Muscle layer of colon (tissue), 2 donors: ENCODE results near the gene SF3B6.

Experiments
- H3K27ac ChIP-seq: one replicate; pipeline ENCODE4 v1.7.0; 2013; ENCODE audit warnings: low read depth, mild to moderate bottlenecking, low read length, moderate library complexity
- H3K27me3 ChIP-seq, 2 donors: one replicate each; pipeline ENCODE4 v1.7.0; 2013; ENCODE audit warnings: low read length in 2 of 2, mild to moderate bottlenecking in 2 of 2; ENCODE audit not compliant: insufficient read depth in 2 of 2, control insufficient read depth in 1 of 2
- H3K36me3 ChIP-seq: one replicate; pipeline ENCODE4 v1.7.0; 2013; ENCODE audit warnings: mild to moderate bottlenecking, low read length; ENCODE audit not compliant: insufficient read depth
- H3K4me1 ChIP-seq: one replicate; pipeline ENCODE4 v1.7.0; 2013; ENCODE audit warnings: mild to moderate bottlenecking, low read length; ENCODE audit not compliant: insufficient read depth
- H3K4me3 ChIP-seq, 2 donors: one replicate each; pipeline ENCODE4 v1.7.0; 2013; ENCODE audit warnings: low read length in 2 of 2, low read depth in 1 of 2, mild to moderate bottlenecking in 1 of 2, moderate library complexity in 1 of 2
- H3K9ac ChIP-seq: one replicate; pipeline ENCODE4 v1.7.0; 2013; ENCODE audit warnings: low read length
- H3K9me3 ChIP-seq: one replicate; pipeline ENCODE4 v1.7.0; 2013; ENCODE audit warnings: mild to moderate bottlenecking, low read length
- donor health status: abdominal sarcoma.
- donor health status: Adenocarcinoma of cecum.

SF3B6 gene

GRCh38 chr2:24024018-24024417 is 52.1 kb downstream of the SF3B6 start:
- Histone ChIP-seq H3K27me3 (no peaks in the 10 kb centered on the region), H3K9ac (no peak overlapping the region), H3K27ac (no peak overlapping the region), H3K9me3 (no peaks in the 10 kb centered on the region), H3K4me1 (no peaks in the 10 kb centered on the region), H3K4me3 (no peak overlapping the region), H3K36me3 (peaks cover 7% of the 10 kb centered on the region)

GRCh38 chr2:24022975-24023575 is 53.1 kb downstream of the SF3B6 start:
- Histone ChIP-seq H3K4me3 (no peak overlapping the region), H3K9ac (no peak overlapping the region), H3K4me1 (no peaks in the 10 kb centered on the region), H3K27me3 (no peaks in the 10 kb centered on the region), H3K9me3 (no peaks in the 10 kb centered on the region), H3K36me3 (peaks cover 4% of the 10 kb centered on the region), H3K27ac (no peak overlapping the region)

- Histone ChIP-seq H3K9me3 (no peaks in the 10 kb centered on the region), H3K9ac (no peak overlapping the region), H3K4me3 (no peak overlapping the region), H3K27me3 (no peaks in the 10 kb centered on the region), H3K27ac (no peak overlapping the region), H3K36me3 (peaks cover 4% of the 10 kb centered on the region), H3K4me1 (no peaks in the 10 kb centered on the region)
Measured at GRCh38 chr2:24022324-24022974, 53.7 kb downstream of the SF3B6 start.

GRCh38 chr2:24021122-24021998 is 54.8 kb downstream of the SF3B6 start:
- Histone ChIP-seq H3K27me3 (no peaks in the 10 kb centered on the region), H3K36me3 (peaks cover 4% of the 10 kb centered on the region), H3K9me3 (no peaks in the 10 kb centered on the region), H3K4me1 (no peaks in the 10 kb centered on the region), H3K27ac (no peak overlapping the region), H3K4me3 (no peak overlapping the region), H3K9ac (no peak overlapping the region)

GRCh38 chr2:24020244-24020643 is 55.9 kb downstream of the SF3B6 start:
- no peaks in the 10 kb centered on the region for H3K4me1 ChIP-seq

GRCh38 chr2:24019729-24020128 is 56.4 kb downstream of the SF3B6 start:
- H3K9me3 ChIP-seq = no peaks in the 10 kb centered on the region

More at GRCh38 chr2:24020244-24020643, 55.9 kb downstream of the SF3B6 start:
- no peaks in the 10 kb centered on the region for H3K9me3 ChIP-seq
- no peak overlapping the region for H3K4me3 ChIP-seq
- H3K9ac ChIP-seq = no peak overlapping the region
- peaks cover 4% of the 10 kb centered on the region for H3K36me3 ChIP-seq
- H3K27ac ChIP-seq = no peak overlapping the region
- no peaks in the 10 kb centered on the region for H3K27me3 ChIP-seq

GRCh38 chr2:24018241-24018640 is 57.9 kb downstream of the SF3B6 start:
- no peaks in the 10 kb centered on the region for H3K4me1 ChIP-seq
- no peaks in the 10 kb centered on the region for H3K36me3 ChIP-seq
- H3K27ac ChIP-seq = no peak overlapping the region
- H3K4me3 ChIP-seq = no peak overlapping the region
- no peaks in the 10 kb centered on the region for H3K27me3 ChIP-seq
- H3K9ac ChIP-seq = no peak overlapping the region
- no peaks in the 10 kb centered on the region for H3K9me3 ChIP-seq

More at GRCh38 chr2:24019729-24020128, 56.4 kb downstream of the SF3B6 start:
- H3K27ac ChIP-seq = no peak overlapping the region
- no peak overlapping the region for H3K9ac ChIP-seq
- H3K36me3 ChIP-seq = no peaks in the 10 kb centered on the region
- no peaks in the 10 kb centered on the region for H3K27me3 ChIP-seq
- H3K4me1 ChIP-seq = no peaks in the 10 kb centered on the region
- H3K4me3 ChIP-seq = no peak overlapping the region

- Histone ChIP-seq H3K4me3 (no peak overlapping the region), H3K36me3 (no peaks in the 10 kb centered on the region), H3K27ac (no peak overlapping the region), H3K9me3 (no peaks in the 10 kb centered on the region), H3K27me3 (no peaks in the 10 kb centered on the region), H3K9ac (no peak overlapping the region), H3K4me1 (no peaks in the 10 kb centered on the region)
Measured at GRCh38 chr2:24017711-24018110, 58.4 kb downstream of the SF3B6 start.
